MCF 10A (cell line): ENCODE data around the gene SCN4A. TPM values are rescaled to one million over a fixed set of nuclear protein-coding genes. Genes with fewer than 3 reads are reported as not detected.
A peak's percentile ranks its signal among the peaks of the same experiment; 100 is the strongest.

Experiments used
- BruUV-seq: library from RNA; stranded (reverse); fragments of 400-500 nt; replicated peaks from 2 replicates; lab custom pipeline; 2021; lab: Mats Ljungman, UMichigan
- CTCF ChIA-PET: fragments of 300-600 bp; sonication (Branson Sonifier 250); formaldehyde crosslinking; extraction: SDS; loops from one replicate; lab custom pipeline; 2021; ENCODE audit warnings: antibody characterized with exemption, inconsistent platforms; lab: Yijun Ruan, JAX
- POLR2A ChIA-PET: fragments of 300-600, 350-650 bp; sonication (Branson Sonifier 250); formaldehyde crosslinking; extraction: SDS; loops from one replicate; lab custom pipeline; 2020; ENCODE audit warnings: antibody characterized with exemption, inconsistent platforms; lab: Yijun Ruan, JAX
- DNase-seq: peaks from one replicate; pipeline ENCODE4 v3.0.0-alpha.2; 2018; ENCODE audit not compliant: unreplicated experiment
- H3K27ac Mint-ChIP-seq: one replicate; pipeline ENCODE4 v1.8.0; 2022; ENCODE audit warnings: mild to moderate bottlenecking, low read depth, mixed read lengths; ENCODE audit not compliant: unreplicated experiment
- H3K27me3 Mint-ChIP-seq: one replicate; pipeline ENCODE4 v1.8.0; 2022; ENCODE audit warnings: mixed read lengths; ENCODE audit not compliant: insufficient read depth, unreplicated experiment
- H3K36me3 Mint-ChIP-seq: one replicate; pipeline ENCODE4 v1.8.0; 2022; ENCODE audit warnings: mild to moderate bottlenecking, moderate library complexity, mixed read lengths; ENCODE audit not compliant: insufficient read depth, unreplicated experiment
- H3K4me1 Mint-ChIP-seq: one replicate; pipeline ENCODE4 v1.8.0; 2022; ENCODE audit warnings: mixed read lengths; ENCODE audit not compliant: insufficient read depth, unreplicated experiment
- H3K4me3 Mint-ChIP-seq: one replicate; pipeline ENCODE4 v1.8.0; 2022; ENCODE audit warnings: mild to moderate bottlenecking, moderate library complexity, mixed read lengths; ENCODE audit not compliant: unreplicated experiment
- H3K9me3 Mint-ChIP-seq: one replicate; pipeline ENCODE4 v1.8.0; 2022; ENCODE audit warnings: mixed read lengths; ENCODE audit not compliant: unreplicated experiment
- CTCF ChIP-seq: fragments of 200-600 bp; IDR thresholded peaks from one replicate; pipeline ENCODE4 v1.8.0; 2022; ENCODE audit warnings: antibody characterized with exemption, mild to moderate bottlenecking; ENCODE audit not compliant: unreplicated experiment
- intact Hi-C: fragments of 100-400 bp; cut with micrococcal nuclease; formaldehyde crosslinking; loops from 2 replicates; pipeline ENCODE4 v1.14.1; 2022
- total RNA-seq: library from RNA; stranded (reverse); gene quantifications from 2 replicates; pipeline ENCODE4 v1.2.3, GENCODE V29; 2022

SCN4A gene
- total RNA-seq, 1 experiment from 2014 or later, result not detected

- CTCF ChIA-PET, result interaction anchor here (0.6 kb wide), 1 partner anchor 182 kb away, joined by 3 read pairs; no protein-coding TSS in a partner anchor
- Mint-ChIP-seq H3K4me3 (no peak overlapping the region), H3K27me3 (peaks cover 31% of the 10 kb centered on the region), H3K27ac (no peak overlapping the region), H3K9me3 (no peaks in the 10 kb centered on the region), H3K36me3 (no peaks in the 10 kb centered on the region), H3K4me1 (peaks cover 17% of the 10 kb centered on the region)
- POLR2A ChIA-PET, result no interaction called here
- intact Hi-C loops, result no loop called here
- DNase-seq, result peak; percentile 41
- TF ChIP-seq CTCF, result no peak
- BruUV-seq, result no TSS peak
These were observed 29.2 kb upstream of the SCN4A start for GRCh38 chr17:64001763-64002529.

GRCh38 chr17:64001091-64001579 is 28.4 kb upstream of the SCN4A start:
- POLR2A ChIA-PET, result no interaction called here
- Mint-ChIP-seq H3K9me3 (no peaks in the 10 kb centered on the region), H3K36me3 (no peaks in the 10 kb centered on the region), H3K27me3 (peaks cover 37% of the 10 kb centered on the region), H3K4me1 (peaks cover 17% of the 10 kb centered on the region), H3K27ac (no peak overlapping the region), H3K4me3 (no peak overlapping the region)
- TF ChIP-seq CTCF, result no peak
- CTCF ChIA-PET, result no interaction called here
- no peak for DNase-seq
- intact Hi-C loops, result no loop called here
- no TSS peak for BruUV-seq

GRCh38 chr17:63999680-64000531 is 27.2 kb upstream of the SCN4A start:
- intact Hi-C loops, result no loop called here
- Mint-ChIP-seq H3K4me1 (peaks cover 11% of the 10 kb centered on the region), H3K27ac (no peak overlapping the region), H3K27me3 (peaks cover 47% of the 10 kb centered on the region), H3K36me3 (no peaks in the 10 kb centered on the region), H3K9me3 (no peaks in the 10 kb centered on the region), H3K4me3 (no peak overlapping the region)
- TF ChIP-seq CTCF, result no peak
- ChIA-PET CTCF (interaction anchor here (0.8 kb wide), 1 partner anchor 9 kb away, joined by 3 read pairs; no protein-coding TSS in a partner anchor), POLR2A (no interaction called here)
- no peak for DNase-seq
- no TSS peak for BruUV-seq
